IMR-90 (cell line): ENCODE measurements around the gene ANO9.

Experiments
- BHLHE40 ChIP-seq: fragments of 150-350 bp; IDR thresholded peaks from 2 replicates; pipeline ENCODE4 v1.6.1; 2016; ENCODE audit warnings: mild to moderate bottlenecking, low read depth, low read length
- CEBPB ChIP-seq: IDR thresholded peaks from 2 replicates; pipeline ENCODE4 v1.6.1; 2012; ENCODE audit warnings: low read depth, low read length, improper control_type of control experiment
- CHD1 ChIP-seq: IDR thresholded peaks from 2 replicates; pipeline ENCODE4 v1.6.1; 2012; ENCODE audit warnings: low read depth, low read length, improper control_type of control experiment
- CTCF ChIP-seq: conservative IDR thresholded peaks from 2 replicates; pipeline ENCODE4 v1.5.1; 2012; ENCODE audit warnings: mild to moderate bottlenecking, low read depth, low read length, improper control_type of control experiment
- ELK1 ChIP-seq: fragments of 150-350 bp; IDR thresholded peaks from 2 replicates; pipeline ENCODE4 v1.6.1; 2016; ENCODE audit warnings: low read depth, mild to moderate bottlenecking, low read length, moderate library complexity, borderline replicate concordance
- FOS ChIP-seq: fragments of 150-350 bp; IDR thresholded peaks from 2 replicates; pipeline ENCODE4 v1.6.1; 2016; ENCODE audit warnings: low read depth, low read length
- MAZ ChIP-seq: IDR thresholded peaks from 2 replicates; pipeline ENCODE4 v1.6.1; 2012; ENCODE audit warnings: low read depth, mild to moderate bottlenecking, low read length, improper control_type of control experiment, moderate library complexity, borderline replicate concordance
- NFE2L2 ChIP-seq: fragments of 150-350 bp; IDR thresholded peaks from 2 replicates; pipeline ENCODE4 v1.6.1; 2016; ENCODE audit warnings: low read depth, mild to moderate bottlenecking, low read length
- POLR2A ChIP-seq: IDR thresholded peaks from 2 replicates; pipeline ENCODE4 v1.6.1; 2012; ENCODE audit warnings: mild to moderate bottlenecking, low read depth, low read length
- RAD21 ChIP-seq: IDR thresholded peaks from 2 replicates; pipeline ENCODE4 v1.6.1; 2012; ENCODE audit warnings: low read length, improper control_type of control experiment
- RCOR1 ChIP-seq: IDR thresholded peaks from 2 replicates; pipeline ENCODE4 v1.6.1; 2012; ENCODE audit warnings: mild to moderate bottlenecking, low read length, improper control_type of control experiment; ENCODE audit not compliant: insufficient replicate concordance
- RFX5 ChIP-seq: IDR thresholded peaks from 2 replicates; pipeline ENCODE4 v1.8.0; 2012; ENCODE audit warnings: low read depth, mild to moderate bottlenecking, low read length, moderate library complexity
- USF2 ChIP-seq: fragments of 150-350 bp; IDR thresholded peaks from 2 replicates; pipeline ENCODE4 v1.6.1; 2017; ENCODE audit warnings: mild to moderate bottlenecking, antibody characterized with exemption, low read length, low read depth

GRCh38 chr11:408154-409007, 33.4 kb downstream of the ANO9 start:
- TF ChIP-seq RCOR1 (no peak), POLR2A (no peak), CTCF (no peak), CEBPB (no peak), USF2 (no peak), MAZ (no peak), RAD21 (no peak), BHLHE40 (no peak), ELK1 (no peak), NFE2L2 (no peak), CHD1 (no peak), FOS (no peak), RFX5 (no peak)
